ENCODE results near the gene CROCC2. TPM values are rescaled to one million over a fixed set of nuclear protein-coding genes. Genes with fewer than 3 reads are reported as not detected.
A peak's percentile ranks its signal among the peaks of the same experiment; 100 is the strongest.

Gene CROCC2
- polyA plus RNA-seq, 1 of the 3 experiments (the other 2 are of a cell fraction) = not detected

DNA sequence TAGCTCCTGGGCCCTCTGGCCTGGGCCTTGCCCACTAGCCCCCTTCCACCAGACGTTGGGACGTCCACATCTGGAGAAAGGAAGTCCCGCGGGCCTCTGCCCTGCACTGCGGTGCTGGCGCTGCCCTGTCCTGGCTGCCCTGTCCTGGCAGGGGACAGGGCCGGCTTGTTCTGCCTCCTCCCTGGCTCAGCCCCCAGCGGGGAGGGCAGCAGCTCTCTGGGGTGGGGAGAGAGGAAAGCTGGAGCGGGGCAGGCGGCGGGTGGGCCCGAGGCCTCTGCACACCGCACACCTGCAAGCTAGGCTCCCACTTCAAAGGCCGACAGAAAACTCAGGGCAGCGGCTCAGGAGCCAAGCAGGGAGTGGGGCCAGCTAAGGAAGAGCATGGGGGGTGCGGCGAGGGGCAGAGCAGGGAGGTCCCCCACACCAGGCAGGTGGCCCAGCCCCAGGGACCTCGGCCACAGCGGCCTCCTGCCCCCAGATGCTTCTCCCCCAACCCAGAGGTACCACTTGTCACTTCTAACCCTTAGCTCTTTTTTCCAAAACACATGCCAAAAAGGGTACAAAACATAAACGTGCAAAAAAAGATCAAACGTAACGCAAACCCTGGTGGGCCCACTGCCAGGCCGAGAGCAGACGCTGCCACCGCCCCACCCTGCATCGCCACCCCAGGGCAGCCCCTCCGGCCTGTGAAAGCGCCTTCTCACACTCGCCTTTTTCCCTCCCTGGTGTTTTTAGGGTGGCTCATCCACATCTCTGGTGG, 105.8 kb downstream of the CROCC2 start:
- TF ChIP-seq TCF12 (IDR thresholded peaks at IDR 0.05) (no peak), MEF2A (IDR thresholded peaks at IDR 0.05; ENCODE audit: borderline replicate concordance, low read depth) (no peak), RCOR1 (IDR thresholded peaks at IDR 0.05; ENCODE audit: low read length) (no peak), GATA2 (CRISPR knock-in tag; IDR thresholded peaks at IDR 0.05) (no peak), NFIC (IDR thresholded peaks at IDR 0.05; ENCODE audit: borderline replicate concordance) (no peak), RFX5 (IDR thresholded peaks at IDR 0.05; ENCODE audit: low read length) (no peak), NRF1 (IDR thresholded peaks at IDR 0.05; ENCODE audit: low read depth, low read length) (no peak), CHD2 (IDR thresholded peaks at IDR 0.05; ENCODE audit: low read length, partially characterized antibody) (no peak), GABPA (IDR thresholded peaks at IDR 0.05; ENCODE audit: low read depth) (no peak), FOXJ3 (CRISPR knock-in tag; IDR thresholded peaks at IDR 0.05) (no peak), POLR2AphosphoS5 (IDR thresholded peaks at IDR 0.05; ENCODE audit: low read depth, low read length) (no peak), SMC3 (IDR thresholded peaks at IDR 0.05; ENCODE audit: low read depth, low read length) (no peak), FOXM1 (IDR thresholded peaks at IDR 0.05; ENCODE audit: low read depth) (no peak), TAF1 (IDR thresholded peaks at IDR 0.05; ENCODE audit: borderline replicate concordance, low read depth, low read length) (no peak), TEAD4 (IDR thresholded peaks at IDR 0.05; ENCODE audit: borderline replicate concordance, insufficient read depth) (no peak), SIN3A (IDR thresholded peaks at IDR 0.05; ENCODE audit: borderline replicate concordance, low read depth, low read length) (no peak), JUND (IDR thresholded peaks at IDR 0.05) (no peak)
- TF ChIP-seq, protein P1, sequence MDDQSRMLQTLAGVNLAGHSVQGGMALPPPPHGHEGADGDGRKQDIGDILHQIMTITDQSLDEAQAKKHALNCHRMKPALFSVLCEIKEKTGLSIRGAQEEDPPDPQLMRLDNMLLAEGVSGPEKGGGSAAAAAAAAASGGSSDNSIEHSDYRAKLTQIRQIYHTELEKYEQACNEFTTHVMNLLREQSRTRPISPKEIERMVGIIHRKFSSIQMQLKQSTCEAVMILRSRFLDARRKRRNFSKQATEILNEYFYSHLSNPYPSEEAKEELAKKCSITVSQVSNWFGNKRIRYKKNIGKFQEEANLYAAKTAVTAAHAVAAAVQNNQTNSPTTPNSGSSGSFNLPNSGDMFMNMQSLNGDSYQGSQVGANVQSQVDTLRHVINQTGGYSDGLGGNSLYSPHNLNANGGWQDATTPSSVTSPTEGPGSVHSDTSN (IDR thresholded peaks at IDR 0.05) = no peak
- TF ChIP-seq, protein P2, sequence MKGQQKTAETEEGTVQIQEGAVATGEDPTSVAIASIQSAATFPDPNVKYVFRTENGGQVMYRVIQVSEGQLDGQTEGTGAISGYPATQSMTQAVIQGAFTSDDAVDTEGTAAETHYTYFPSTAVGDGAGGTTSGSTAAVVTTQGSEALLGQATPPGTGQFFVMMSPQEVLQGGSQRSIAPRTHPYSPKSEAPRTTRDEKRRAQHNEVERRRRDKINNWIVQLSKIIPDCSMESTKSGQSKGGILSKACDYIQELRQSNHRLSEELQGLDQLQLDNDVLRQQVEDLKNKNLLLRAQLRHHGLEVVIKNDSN (IDR thresholded peaks at IDR 0.05; ENCODE audit: borderline replicate concordance, low read depth) = no peak
- TF ChIP-seq, protein P3, sequence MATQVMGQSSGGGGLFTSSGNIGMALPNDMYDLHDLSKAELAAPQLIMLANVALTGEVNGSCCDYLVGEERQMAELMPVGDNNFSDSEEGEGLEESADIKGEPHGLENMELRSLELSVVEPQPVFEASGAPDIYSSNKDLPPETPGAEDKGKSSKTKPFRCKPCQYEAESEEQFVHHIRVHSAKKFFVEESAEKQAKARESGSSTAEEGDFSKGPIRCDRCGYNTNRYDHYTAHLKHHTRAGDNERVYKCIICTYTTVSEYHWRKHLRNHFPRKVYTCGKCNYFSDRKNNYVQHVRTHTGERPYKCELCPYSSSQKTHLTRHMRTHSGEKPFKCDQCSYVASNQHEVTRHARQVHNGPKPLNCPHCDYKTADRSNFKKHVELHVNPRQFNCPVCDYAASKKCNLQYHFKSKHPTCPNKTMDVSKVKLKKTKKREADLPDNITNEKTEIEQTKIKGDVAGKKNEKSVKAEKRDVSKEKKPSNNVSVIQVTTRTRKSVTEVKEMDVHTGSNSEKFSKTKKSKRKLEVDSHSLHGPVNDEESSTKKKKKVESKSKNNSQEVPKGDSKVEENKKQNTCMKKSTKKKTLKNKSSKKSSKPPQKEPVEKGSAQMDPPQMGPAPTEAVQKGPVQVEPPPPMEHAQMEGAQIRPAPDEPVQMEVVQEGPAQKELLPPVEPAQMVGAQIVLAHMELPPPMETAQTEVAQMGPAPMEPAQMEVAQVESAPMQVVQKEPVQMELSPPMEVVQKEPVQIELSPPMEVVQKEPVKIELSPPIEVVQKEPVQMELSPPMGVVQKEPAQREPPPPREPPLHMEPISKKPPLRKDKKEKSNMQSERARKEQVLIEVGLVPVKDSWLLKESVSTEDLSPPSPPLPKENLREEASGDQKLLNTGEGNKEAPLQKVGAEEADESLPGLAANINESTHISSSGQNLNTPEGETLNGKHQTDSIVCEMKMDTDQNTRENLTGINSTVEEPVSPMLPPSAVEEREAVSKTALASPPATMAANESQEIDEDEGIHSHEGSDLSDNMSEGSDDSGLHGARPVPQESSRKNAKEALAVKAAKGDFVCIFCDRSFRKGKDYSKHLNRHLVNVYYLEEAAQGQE (IDR thresholded peaks at IDR 0.05; ENCODE audit: low read depth, low read length) = no peak
- H3K9me3 ChIP-seq = no peaks in the 10 kb centered on the region
- peak; percentile 40 for DNase-seq
- H3K9ac ChIP-seq = no peak overlapping the region
- ChIA-PET CTCF (no interaction called here), POLR2A (no interaction called here)
- H2AFZ ChIP-seq (ENCODE audit: low read depth) = no peak overlapping the region
- H3K4me2 ChIP-seq = no peak overlapping the region
- H3K27me3 ChIP-seq (ENCODE audit: insufficient read depth) = no peaks in the 10 kb centered on the region
- no peaks in the 10 kb centered on the region for H3K79me2 ChIP-seq (ENCODE audit: insufficient read depth)
- H3K4me3 ChIP-seq (ENCODE audit: low read depth in 2 of 2, low read length in 1 of 2) = no peak overlapping the region
- no peaks in the 10 kb centered on the region for H3F3A ChIP-seq (replicated peaks; ENCODE audit: insufficient read depth)
- H3K36me3 ChIP-seq (replicated peaks in 1 of 2; ENCODE audit: control insufficient read depth in 1 of 2, insufficient read depth in 2 of 2, low read length in 1 of 2) = no peaks in the 10 kb centered on the region
- 59% methylated on average over 17 of the region's 29 CpGs for WGBS (ENCODE audit: low lambda C conversion rate)
- H3K27ac ChIP-seq (ENCODE audit: low read depth in 2 of 2, low read length in 1 of 2) = no peak overlapping the region
- H3K4me1 ChIP-seq (ENCODE audit: control insufficient read depth in 1 of 2, insufficient read depth in 2 of 2, low read depth in 1 of 2, low read length in 1 of 2) = peaks cover 0 to 12% of the 10 kb centered on the region in 2 experiments; a peak in 2 of 4 replicates
- H3K9me2 ChIP-seq = no peaks in the 10 kb centered on the region
- H4K20me1 ChIP-seq (ENCODE audit: insufficient read depth) = no peaks in the 10 kb centered on the region
